ENCODE data around the gene TADA2B. TPM values are rescaled to one million over a fixed set of nuclear protein-coding genes. Genes with fewer than 3 reads are reported as not detected.
"Not testable (repeated sequence)": the region's sequence is repeated elsewhere in the genome, so short reads cannot be mapped to it uniquely, and the experiment has no call there.

TADA2B gene
- total RNA-seq, 1 experiment from 2014 or later: 14.3 TPM

DNA sequence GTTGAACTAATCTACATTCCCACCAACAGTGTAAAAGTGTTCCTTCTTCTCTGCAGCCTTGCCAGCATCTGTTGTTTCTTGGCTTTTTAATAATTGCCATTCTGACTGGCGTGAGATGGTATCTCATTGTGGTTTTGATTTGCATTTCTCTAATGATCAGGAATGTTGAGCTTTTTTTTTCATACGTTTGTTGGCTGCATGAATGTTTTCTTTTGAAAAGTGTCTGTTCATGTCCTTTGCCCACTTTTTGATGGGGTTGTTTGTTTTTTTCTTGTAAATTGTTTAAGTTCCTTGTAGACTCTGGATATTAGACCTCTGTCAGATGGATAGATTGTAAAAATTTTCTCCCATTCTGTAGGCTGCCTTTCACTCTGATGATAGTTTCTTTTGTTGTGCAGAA, 36.7 kb downstream of the TADA2B start:
- H3K27ac Mint-ChIP-seq: not testable (repeated sequence)

DNA sequence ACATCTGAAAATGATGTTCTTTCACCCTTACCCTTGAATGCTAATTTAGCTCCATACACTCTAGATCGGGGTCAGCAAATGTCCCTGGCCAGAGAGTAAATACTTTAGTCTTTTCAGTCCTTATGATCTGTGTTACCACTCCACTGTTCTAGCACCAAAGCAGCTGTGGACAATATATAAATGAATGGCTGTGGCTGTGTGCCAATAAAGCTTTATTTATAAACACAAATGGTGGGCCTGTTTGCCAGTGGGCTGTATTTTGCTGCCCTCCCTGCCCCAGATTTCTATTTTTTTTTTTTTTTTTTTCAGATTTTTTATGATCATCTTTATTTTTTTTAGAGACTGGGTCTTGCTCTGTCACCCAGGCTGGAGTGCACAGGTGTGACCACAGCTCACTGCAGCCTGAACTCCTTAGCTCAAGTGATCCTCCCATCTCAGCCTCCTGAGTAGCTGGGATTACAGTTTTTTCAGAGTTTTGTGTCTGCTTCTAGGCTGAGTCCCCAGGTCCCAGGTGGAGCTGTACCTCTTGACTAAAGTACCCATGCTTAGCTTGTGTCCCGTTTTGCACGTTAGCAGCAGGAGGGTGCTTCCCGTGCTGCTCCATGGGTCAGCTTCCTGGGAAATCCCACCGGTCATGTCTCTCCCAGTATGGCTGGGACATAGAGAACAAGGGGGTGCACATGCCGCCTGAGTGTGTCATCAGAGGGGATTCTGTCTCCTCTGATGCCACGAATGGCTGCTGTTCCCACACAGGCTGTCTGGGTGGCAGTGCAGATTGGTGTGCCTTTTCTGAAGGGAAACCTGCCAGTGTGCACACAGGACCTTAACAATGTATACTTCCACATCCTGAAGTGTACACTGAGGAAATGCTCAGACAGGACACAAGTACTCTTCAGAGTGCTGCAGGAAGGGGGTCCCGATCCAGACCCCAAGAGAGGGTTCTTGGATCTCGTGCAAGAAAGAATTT, 40.7 kb downstream of the TADA2B start:
- no peak for ATAC-seq
- H3K4me1 Mint-ChIP-seq: peaks cover 4% of the 10 kb centered on the region
- no peak overlapping the region for H3K4me3 Mint-ChIP-seq
- peaks cover 6% of the 10 kb centered on the region for H3K36me3 Mint-ChIP-seq
- TF ChIP-seq KAT7 (CRISPR knock-in tag; IDR thresholded peaks at IDR 0.05; ENCODE audit: borderline replicate concordance) (no peak), JAZF1 (CRISPR knock-in tag; IDR thresholded peaks at IDR 0.05) (no peak), TEAD4 (CRISPR knock-in tag; IDR thresholded peaks at IDR 0.05) (no peak), CBFB (CRISPR knock-in tag; IDR thresholded peaks at IDR 0.05; ENCODE audit: low read depth) (no peak), FOXK1 (CRISPR knock-in tag; IDR thresholded peaks at IDR 0.05) (no peak), NR2C2 (CRISPR knock-in tag; IDR thresholded peaks at IDR 0.05) (no peak), SMAD4 (CRISPR knock-in tag; IDR thresholded peaks at IDR 0.05) (no peak), SOX15 (CRISPR knock-in tag; IDR thresholded peaks at IDR 0.05) (no peak), FOXP1 (CRISPR knock-in tag; IDR thresholded peaks at IDR 0.05; ENCODE audit: borderline replicate concordance) (no peak)
- TF ChIP-seq, protein P1, sequence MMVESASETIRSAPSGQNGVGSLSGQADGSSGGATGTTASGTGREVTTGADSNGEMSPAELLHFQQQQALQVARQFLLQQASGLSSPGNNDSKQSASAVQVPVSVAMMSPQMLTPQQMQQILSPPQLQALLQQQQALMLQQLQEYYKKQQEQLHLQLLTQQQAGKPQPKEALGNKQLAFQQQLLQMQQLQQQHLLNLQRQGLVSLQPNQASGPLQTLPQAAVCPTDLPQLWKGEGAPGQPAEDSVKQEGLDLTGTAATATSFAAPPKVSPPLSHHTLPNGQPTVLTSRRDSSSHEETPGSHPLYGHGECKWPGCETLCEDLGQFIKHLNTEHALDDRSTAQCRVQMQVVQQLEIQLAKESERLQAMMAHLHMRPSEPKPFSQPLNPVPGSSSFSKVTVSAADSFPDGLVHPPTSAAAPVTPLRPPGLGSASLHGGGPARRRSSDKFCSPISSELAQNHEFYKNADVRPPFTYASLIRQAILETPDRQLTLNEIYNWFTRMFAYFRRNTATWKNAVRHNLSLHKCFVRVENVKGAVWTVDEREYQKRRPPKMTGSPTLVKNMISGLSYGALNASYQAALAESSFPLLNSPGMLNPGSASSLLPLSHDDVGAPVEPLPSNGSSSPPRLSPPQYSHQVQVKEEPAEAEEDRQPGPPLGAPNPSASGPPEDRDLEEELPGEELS (CRISPR knock-in tag; IDR thresholded peaks at IDR 0.05): no peak
- TF ChIP-seq, protein P2, sequence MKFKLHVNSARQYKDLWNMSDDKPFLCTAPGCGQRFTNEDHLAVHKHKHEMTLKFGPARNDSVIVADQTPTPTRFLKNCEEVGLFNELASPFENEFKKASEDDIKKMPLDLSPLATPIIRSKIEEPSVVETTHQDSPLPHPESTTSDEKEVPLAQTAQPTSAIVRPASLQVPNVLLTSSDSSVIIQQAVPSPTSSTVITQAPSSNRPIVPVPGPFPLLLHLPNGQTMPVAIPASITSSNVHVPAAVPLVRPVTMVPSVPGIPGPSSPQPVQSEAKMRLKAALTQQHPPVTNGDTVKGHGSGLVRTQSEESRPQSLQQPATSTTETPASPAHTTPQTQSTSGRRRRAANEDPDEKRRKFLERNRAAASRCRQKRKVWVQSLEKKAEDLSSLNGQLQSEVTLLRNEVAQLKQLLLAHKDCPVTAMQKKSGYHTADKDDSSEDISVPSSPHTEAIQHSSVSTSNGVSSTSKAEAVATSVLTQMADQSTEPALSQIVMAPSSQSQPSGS (CRISPR knock-in tag; IDR thresholded peaks at IDR 0.05; ENCODE audit: borderline replicate concordance, low read depth): no peak
- TF ChIP-seq, protein P3, sequence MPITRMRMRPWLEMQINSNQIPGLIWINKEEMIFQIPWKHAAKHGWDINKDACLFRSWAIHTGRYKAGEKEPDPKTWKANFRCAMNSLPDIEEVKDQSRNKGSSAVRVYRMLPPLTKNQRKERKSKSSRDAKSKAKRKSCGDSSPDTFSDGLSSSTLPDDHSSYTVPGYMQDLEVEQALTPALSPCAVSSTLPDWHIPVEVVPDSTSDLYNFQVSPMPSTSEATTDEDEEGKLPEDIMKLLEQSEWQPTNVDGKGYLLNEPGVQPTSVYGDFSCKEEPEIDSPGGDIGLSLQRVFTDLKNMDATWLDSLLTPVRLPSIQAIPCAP (CRISPR knock-in tag; IDR thresholded peaks at IDR 0.05): no peak
- TF ChIP-seq, protein P4, sequence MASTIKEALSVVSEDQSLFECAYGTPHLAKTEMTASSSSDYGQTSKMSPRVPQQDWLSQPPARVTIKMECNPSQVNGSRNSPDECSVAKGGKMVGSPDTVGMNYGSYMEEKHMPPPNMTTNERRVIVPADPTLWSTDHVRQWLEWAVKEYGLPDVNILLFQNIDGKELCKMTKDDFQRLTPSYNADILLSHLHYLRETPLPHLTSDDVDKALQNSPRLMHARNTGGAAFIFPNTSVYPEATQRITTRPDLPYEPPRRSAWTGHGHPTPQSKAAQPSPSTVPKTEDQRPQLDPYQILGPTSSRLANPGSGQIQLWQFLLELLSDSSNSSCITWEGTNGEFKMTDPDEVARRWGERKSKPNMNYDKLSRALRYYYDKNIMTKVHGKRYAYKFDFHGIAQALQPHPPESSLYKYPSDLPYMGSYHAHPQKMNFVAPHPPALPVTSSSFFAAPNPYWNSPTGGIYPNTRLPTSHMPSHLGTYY (CRISPR knock-in tag; IDR thresholded peaks at IDR 0.05): no peak
- TF ChIP-seq, protein P5, sequence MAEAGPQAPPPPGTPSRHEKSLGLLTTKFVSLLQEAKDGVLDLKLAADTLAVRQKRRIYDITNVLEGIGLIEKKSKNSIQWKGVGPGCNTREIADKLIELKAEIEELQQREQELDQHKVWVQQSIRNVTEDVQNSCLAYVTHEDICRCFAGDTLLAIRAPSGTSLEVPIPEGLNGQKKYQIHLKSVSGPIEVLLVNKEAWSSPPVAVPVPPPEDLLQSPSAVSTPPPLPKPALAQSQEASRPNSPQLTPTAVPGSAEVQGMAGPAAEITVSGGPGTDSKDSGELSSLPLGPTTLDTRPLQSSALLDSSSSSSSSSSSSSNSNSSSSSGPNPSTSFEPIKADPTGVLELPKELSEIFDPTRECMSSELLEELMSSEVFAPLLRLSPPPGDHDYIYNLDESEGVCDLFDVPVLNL (CRISPR knock-in tag; IDR thresholded peaks at IDR 0.05; ENCODE audit: borderline replicate concordance, low read depth): no peak
- TF ChIP-seq, protein P6, sequence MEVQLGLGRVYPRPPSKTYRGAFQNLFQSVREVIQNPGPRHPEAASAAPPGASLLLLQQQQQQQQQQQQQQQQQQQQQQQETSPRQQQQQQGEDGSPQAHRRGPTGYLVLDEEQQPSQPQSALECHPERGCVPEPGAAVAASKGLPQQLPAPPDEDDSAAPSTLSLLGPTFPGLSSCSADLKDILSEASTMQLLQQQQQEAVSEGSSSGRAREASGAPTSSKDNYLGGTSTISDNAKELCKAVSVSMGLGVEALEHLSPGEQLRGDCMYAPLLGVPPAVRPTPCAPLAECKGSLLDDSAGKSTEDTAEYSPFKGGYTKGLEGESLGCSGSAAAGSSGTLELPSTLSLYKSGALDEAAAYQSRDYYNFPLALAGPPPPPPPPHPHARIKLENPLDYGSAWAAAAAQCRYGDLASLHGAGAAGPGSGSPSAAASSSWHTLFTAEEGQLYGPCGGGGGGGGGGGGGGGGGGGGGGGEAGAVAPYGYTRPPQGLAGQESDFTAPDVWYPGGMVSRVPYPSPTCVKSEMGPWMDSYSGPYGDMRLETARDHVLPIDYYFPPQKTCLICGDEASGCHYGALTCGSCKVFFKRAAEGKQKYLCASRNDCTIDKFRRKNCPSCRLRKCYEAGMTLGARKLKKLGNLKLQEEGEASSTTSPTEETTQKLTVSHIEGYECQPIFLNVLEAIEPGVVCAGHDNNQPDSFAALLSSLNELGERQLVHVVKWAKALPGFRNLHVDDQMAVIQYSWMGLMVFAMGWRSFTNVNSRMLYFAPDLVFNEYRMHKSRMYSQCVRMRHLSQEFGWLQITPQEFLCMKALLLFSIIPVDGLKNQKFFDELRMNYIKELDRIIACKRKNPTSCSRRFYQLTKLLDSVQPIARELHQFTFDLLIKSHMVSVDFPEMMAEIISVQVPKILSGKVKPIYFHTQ (CRISPR knock-in tag; IDR thresholded peaks at IDR 0.05): no peak
- TF ChIP-seq, protein P7, sequence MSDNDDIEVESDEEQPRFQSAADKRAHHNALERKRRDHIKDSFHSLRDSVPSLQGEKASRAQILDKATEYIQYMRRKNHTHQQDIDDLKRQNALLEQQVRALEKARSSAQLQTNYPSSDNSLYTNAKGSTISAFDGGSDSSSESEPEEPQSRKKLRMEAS (CRISPR knock-in tag; IDR thresholded peaks at IDR 0.05): no peak
- CTCF ChIA-PET: interaction anchor here (0.7 to 3.7 kb wide), 9 partner anchors 13 to 111 kb away, joined by 3 to 37 read pairs (median 5); partner anchors contain the start of genes GRPEL1 and TADA2B
- DNase-seq (ENCODE audit: low spot score): no peak
- H3K9me3 Mint-ChIP-seq: peaks cover 27% of the 10 kb centered on the region
- H3K27ac Mint-ChIP-seq: no peak overlapping the region
- POLR2A ChIA-PET: interaction anchor here (0.7 to 0.9 kb wide), 3 partner anchors 41 to 1836 kb away, joined by 3 to 6 read pairs (median 4); partner anchors contain the start of gene TADA2B
- peaks cover 92% of the 10 kb centered on the region for H3K27me3 Mint-ChIP-seq (ENCODE audit: low read depth)

More for the DNA sequence above, 36.7 kb downstream of the TADA2B start:
- H3K9me3 Mint-ChIP-seq; POLR2A ChIA-PET; H3K4me1 Mint-ChIP-seq; H3K36me3 Mint-ChIP-seq; ATAC-seq; H3K4me3 Mint-ChIP-seq; DNase-seq (ENCODE audit: low spot score): not testable (repeated sequence)
- CTCF ChIA-PET: interaction anchor here (2.4 kb wide), 1 partner anchor 9 kb away, joined by 8 read pairs; no protein-coding TSS in a partner anchor
- H3K27me3 Mint-ChIP-seq (ENCODE audit: low read depth): peaks cover 56% of the 10 kb centered on the region

DNA sequence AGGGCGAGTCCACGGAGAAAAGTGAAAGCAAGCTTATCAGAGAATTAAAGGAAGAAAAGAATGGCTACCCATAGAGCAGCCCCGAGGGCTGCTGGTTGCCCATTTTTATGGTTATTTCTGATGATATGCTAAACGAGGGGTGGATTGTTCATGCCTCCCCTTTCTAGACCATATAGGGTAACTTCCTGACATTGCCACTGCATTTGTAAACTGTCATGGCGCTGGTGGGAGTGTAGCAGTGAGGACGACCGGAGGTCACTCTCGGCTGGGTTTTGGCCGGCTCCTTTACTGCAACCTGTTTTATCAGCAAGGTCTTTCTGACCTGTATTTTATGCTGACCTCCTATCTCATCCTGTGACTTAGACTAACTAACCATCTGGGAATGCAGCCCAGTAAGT, 41.4 kb downstream of the TADA2B start:
- CTCF ChIA-PET: interaction anchor here (0.7 to 3.7 kb wide), 6 partner anchors 14 to 72 kb away, joined by 3 to 37 read pairs (median 12); partner anchors contain the start of genes GRPEL1 and TADA2B
- H3K4me1 Mint-ChIP-seq; POLR2A ChIA-PET; H3K36me3 Mint-ChIP-seq; H3K27ac Mint-ChIP-seq; DNase-seq (ENCODE audit: low spot score); ATAC-seq; H3K4me3 Mint-ChIP-seq: not testable (repeated sequence)
- Mint-ChIP-seq H3K27me3 (ENCODE audit: low read depth) (peaks cover 94% of the 10 kb centered on the region), H3K9me3 (peaks cover 22% of the 10 kb centered on the region)

All from WTC11 (cell line).